Measurements from ENCODE around the gene RPS17.

RPS17 gene

DNA sequence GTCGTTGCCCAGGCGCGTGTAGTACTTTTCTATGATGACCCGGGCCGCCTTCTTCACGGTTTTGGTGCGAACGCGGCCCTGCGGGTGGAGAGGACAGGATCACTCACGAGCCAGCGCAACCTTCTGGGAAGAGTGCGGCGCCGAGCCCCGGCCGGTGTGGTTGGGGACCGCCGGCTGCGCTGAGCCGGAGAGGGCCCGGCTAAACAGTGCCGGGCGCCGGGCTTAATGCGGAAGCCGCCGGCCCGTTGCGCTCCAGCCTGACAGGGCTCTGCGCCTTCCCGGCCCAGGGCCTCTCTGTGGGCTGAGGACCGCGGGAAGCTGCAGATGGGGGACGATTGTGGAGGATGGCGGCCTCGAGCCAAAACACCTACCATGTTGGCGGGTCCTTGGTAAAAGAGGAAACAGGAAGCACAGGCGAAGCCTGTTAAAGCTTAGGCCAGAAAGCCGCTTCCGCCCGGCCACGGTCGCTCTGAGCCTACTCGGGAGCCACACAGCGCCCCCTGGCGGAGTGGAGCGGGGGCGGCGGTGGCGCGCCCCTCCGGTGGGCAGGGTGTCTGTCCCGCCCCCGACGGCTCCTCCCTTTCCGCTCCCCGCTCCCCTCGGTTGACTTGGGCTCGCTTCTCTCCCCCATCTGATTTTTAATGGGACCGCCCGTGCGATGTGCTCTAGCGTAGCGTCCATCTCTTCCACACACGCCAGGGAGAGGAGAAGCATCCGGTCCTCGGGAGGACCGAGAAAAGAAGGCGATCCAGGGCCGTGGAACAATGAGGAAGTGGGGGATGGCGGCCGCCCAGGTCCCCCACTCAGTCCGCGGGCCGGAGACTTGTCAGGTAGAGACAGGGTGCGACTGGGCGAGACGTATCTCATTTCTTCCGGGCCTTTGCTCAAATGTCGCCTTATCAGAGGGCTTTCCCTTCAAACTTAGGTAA, at the start of gene RPS17:
Gene RPS17, minus strand, starts transcription at position 403 of the 929 bp plus-strand sequence. Its CDS starts 29 bp downstream, at position 374.
- DNase-seq: peak; percentile 98

DNA sequence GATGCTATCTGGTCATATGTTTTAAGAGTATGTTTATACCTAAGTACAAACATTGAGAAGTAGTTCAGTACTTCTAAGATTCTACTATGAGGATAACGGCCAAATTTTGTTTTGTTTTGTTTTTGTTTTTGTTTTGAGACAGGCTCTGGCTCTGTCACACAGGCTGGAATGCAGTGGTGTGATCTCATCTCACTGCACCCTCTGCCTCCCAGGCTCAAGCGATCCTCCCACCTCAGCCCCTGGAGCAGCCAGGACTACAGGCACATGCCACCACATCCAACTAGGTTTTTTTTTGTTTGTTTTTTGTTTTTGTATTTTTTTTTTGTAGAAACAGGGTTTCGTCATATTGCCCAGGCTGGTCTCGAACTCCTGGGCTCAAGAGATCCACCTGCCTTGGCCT, 47.5 kb upstream of the RPS17 start:
- no peak for DNase-seq

DNA sequence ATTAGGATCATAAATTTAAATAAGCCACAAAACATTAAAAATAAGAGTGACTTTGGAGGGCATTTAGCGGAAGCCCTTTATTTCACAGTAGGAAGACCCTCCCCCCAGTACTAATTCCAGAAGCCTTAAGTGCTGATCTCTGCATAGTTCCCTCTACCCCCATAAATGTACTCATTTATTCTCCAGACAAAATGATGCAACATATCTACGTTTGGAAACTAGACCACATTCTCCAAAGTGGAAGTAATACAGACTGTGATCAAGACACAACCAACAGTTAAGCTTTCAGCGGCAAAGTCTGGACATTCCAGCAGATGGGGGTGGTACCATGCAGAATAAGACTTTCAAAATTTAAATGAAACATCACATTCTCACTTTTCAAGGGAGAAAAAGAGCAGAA, 44.8 kb upstream of the RPS17 start:
- no peak for DNase-seq

- DNase-seq: no peak
Observed at GRCh38 chr15:82580713-82581112, 40.5 kb upstream of the RPS17 start.

GRCh38 chr15:82575335-82575734, 35.1 kb upstream of the RPS17 start:
- no peak for DNase-seq

GRCh38 chr15:82572986-82573385, 32.7 kb upstream of the RPS17 start:
- no peak for DNase-seq

GRCh38 chr15:82572311-82572710, 32.1 kb upstream of the RPS17 start:
- DNase-seq: no peak

DNA sequence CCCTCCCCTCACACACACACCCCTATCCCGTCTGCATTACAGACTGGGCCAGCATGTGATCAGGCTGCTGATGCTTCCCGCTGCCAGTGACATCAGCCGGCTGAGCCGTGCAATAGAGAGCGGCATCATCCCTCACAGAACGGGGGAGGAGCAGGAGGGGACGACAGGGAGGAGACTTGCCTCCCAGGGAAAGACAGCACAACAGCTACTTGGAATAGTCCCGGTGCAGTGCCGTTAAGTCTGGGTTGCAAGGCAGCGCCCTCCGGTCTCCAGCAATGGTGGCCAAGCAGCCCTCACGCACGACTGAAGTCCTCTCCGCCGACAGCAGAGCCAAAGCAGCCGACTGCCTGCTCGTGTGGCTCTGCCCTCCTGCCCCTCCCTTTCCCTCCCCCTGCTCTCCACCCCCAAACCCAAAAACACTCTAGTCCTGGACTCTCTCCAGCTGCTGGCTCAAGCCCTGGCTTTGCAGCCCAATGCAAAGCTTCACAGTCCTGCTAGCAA, 31.5 kb upstream of the RPS17 start:
- no peak for DNase-seq

DNA sequence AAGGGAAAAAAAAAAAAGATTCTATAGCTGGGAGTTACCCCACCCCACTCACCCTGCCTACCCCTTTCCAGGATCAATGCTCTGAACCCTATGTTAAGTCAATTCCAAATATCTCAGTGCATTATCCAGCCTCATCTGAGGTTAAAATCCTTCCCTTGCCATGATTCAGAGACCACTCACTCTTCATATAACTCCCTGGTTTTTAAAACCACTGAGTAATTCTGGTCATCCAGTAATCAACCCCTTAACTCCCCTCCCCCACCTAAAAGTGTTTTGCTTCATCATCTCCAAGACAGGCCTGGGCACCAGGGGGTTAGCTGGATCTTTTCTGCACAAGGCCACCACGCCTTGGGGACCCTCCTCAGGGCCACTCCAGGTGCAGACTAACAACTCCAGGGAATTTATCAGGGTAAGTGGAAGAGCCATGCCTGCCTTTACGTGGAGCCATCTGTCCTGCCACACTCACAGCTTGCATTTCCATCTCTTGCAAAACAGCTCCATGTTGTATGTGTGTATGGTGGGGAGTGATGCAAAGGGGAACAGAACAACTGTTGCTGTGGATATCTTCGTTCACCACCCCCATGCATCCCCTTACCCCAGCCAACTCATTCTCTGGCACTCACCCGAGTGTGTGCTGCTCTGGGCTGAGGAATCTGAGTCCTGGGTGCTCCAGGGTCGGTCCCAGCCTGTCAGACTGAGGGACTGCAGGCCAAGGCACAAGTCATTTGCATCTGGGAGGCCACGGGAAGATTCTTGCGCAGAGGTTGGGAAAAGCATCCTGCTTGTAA, 30.7 kb upstream of the RPS17 start:
- no peak for DNase-seq

- DNase-seq: no peak
Observed at GRCh38 chr15:82569834-82570233, 29.6 kb upstream of the RPS17 start.

DNA sequence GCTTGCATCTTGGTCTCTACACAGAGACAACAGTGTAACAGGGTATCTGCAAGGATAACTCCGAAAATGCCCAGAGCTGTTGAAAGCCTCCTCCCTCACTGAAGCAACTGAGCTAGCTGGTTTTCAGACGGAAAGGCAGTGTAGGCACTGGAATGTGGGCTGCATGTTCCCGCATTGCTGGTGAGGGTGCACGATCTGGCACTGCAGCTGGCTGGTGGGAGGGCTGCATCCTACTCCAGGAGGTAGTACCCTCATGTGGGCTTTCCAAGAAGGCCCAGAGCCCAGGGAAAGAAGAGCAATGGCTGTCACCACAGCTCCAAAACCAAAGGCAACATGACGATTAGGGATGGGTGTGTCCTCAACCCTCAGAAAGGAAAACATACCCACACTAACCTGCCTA, 28.7 kb upstream of the RPS17 start:
- DNase-seq: no peak

- DNase-seq: no peak
Observed at GRCh38 chr15:82567661-82568060, 27.4 kb upstream of the RPS17 start.

- DNase-seq: no peak
Observed at GRCh38 chr15:82566690-82567089, 26.4 kb upstream of the RPS17 start.

DNA sequence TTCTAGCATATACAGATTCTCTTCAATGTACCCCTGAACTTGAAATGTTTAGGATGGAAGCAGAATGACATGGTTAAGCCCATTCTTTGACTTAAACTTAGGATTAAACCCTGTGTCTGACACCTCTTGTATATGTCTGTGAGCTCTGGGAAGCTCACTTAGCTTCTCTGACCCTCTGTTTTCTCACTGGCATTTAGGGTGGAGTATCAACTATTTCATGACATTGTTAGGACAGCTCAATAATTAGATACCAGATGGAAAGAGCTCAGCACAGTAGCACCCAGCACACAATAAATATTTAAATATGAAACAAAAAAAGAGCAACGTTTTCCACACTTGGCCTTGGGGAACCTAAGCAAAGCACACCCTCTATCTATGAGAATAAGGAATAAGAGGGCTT, 18.2 kb upstream of the RPS17 start:
- no peak for DNase-seq

DNA sequence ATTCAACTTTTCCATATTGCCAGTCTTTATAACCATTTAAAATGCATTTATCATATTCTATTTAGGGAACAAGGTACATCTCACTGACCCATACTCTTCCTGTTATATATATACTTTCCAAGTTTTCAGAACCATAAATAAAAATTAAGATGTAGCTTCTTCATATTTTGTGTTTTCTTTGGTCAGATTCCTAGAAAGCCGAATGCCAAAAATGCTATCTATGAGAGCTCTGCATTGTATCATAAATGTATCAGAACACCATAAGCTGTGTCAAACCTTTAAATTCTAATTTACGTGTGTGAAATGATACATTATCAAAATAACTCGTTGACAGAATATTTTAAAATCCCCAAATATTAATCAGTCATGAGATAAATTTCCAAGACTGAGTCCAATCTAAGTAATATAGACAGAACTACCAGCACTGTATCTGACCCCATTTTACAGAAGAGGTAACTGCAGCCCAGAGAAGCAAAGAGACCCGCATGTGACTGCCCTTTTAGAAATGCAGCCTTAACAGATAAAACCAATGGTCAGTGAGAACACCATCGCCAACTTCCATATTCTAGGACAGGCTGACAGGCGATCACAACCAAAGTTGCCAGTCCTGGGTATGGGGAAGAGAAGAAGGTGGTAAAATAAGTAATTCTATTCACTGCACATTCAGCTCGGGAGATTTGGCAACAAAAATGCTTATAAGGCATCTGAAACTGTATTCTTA, 16.2 kb upstream of the RPS17 start:
- DNase-seq: no peak

- DNase-seq: no peak
Observed at GRCh38 chr15:82554849-82555248, 14.6 kb upstream of the RPS17 start.

DNA sequence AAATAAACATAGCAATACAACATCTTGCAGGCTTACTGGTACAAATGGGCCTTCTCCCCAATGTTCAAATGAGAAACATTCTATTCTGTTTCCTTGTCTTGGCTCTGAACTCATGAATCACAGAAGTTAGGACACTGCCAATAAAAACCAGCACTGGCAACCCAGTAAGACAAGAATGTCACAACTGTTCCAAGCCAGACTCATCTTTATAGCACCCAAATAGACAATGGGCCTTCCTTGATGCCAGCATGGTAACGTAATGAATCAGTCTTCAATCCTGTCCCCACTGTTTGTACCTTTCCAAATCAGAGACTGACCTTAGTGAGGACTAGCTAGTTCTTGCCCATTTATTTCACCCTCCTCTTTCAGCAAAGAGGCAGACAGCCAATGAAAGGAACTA, 14.1 kb upstream of the RPS17 start:
- no peak for DNase-seq

DNA sequence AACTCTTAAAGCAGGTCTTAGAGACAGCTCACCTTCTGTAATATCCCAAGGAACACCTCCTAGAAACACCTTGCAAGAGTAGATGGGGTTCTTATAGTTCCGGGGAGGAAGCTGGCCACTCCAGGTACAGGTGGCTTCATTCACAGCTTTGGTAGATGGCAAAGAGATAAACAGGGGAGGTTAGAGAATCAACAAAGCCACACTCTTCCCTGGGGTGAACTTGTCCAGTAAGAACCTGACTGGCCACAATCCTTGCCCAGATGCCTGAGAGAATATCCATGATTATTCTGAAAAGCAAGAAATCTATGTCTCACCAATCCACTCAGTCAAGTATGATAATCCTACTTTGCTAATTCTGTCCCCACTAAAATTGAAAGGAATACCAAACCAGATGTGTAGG, 13.6 kb upstream of the RPS17 start:
- DNase-seq: no peak

- no peak for DNase-seq
Observed at GRCh38 chr15:82552861-82553260, 12.6 kb upstream of the RPS17 start.

DNA sequence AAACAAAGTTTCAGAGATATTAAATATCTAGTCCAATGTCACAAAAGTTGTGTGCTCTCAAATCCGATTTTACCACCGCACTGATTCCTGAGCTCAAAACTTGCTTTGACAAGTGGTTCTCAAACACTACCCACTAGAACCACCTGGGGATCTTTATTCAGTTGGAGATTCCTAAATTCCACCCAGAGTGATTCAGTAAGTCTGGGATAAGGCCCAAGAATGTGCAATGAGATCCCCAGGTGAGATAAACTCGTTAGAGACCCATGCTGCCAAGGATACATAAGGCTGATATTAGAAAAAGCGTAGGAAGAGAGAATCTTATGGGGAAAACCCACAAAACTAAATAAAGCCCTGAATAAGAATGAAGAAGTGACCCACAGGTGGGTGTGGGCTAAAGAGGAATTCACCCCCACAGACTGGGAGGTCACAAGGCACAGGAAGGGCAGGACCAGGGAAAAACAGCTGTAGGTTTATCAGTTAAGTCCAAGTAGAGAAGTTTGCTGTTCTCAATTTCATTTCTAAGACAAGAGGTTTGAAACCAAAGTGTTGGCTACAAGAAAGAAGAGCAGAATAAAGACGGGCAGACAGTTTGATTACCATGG, 11.5 kb upstream of the RPS17 start:
- no peak for DNase-seq

DNA sequence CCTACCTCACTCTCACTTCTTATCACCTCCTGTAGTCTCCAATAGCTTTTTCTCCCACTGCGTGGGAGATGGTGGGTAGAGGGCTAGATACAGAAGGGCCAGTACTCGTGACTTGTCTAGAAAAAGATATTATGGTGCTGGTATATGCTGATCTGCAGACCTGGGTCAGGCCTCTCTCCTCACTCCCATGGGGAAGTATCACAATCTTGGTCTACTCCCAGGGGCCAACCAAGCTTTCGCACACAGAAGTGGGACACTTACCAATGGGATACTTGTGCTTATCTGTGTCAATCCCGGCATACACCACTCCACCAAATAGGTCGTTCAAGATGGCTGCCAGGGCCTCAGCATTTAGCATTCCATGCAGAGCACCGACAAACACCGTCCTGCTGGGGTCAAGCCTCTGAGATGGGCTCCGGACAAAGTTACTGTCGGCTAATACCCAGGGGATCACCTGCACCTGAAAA, 9.0 kb upstream of the RPS17 start:
- no peak for DNase-seq

GRCh38 chr15:82548700-82549099, 8.4 kb upstream of the RPS17 start:
- DNase-seq: no peak

DNA sequence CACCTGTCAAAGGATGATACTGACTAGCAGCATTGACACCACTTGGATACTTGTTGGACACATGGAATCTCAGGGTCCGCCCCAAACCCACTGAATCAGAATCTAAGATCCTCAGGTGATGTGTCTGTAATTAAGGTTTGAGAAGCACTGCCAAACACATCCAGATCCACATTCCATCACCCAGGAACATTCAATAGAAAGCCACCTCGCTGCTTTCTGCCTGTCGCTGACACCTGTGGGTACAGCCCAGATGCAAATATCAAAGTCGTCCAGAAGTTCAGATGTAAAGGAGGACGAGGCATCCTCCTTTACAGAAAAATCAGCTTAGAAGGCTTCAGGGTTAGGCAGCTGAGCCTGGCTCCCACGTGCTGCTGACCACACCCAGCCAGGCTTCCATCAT, 5.2 kb upstream of the RPS17 start:
- DNase-seq: no peak

Measured in CD4-positive, alpha-beta T cell treated with Interleukin-17A for 1 hour (primary cell).